Measurements from ENCODE around the gene BRINP2. TPM values are rescaled to one million over a fixed set of nuclear protein-coding genes. Genes with fewer than 3 reads are reported as not detected.
A peak's percentile ranks its signal among the peaks of the same experiment; 100 is the strongest.

The BRINP2 gene
- total RNA-seq, 1 donor from 2014 or later, result not detected

GRCh38 chr1:177270863-177271262 is 100.1 kb downstream of the BRINP2 start:
- DNase-seq (ENCODE audit: low read depth), result no peak

DNA sequence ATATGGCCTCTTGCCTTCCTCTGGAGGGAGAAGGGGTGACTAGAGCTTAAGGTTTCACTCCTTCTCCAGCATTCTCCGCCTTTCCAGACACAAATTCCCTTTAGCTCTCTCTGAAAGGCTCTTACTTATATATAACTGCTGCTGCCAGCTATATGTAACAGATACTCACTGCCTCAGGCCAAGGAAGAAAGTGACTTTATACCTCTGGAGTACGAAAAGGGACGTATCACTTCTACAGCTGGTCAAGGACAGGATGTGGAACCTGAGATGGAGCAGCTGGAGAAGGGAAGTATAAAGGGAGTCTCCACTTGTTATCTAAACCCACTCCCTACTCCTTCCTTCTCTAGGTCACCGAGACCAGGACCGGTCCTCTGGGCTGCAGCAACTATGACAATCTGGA is 102.4 kb downstream of the BRINP2 start:
- DNase-seq (ENCODE audit: low read depth), result no peak

GRCh38 chr1:177274687-177275211 is 104.0 kb downstream of the BRINP2 start:
- peak; percentile 64 for DNase-seq (ENCODE audit: low read depth)

DNA sequence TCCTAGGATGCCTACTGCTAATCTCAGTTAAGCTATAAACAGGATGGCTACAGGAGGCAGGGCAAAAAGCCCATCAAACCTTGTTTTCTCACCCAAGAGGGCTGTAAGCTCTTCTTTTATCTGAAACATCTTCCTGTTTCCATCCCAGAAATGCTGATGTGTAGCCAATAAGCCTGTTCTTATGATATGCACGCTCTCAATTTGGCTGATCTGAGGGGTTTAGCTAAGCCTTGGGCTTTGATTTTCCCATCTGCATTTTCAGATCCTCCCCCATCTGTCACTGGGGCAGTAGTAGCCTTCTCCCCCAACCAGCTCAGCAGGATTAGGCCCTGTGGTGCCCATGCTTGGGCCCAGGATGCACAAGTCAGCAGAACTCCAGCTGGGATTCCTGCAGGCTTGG is 105.0 kb downstream of the BRINP2 start:
- no peak for DNase-seq (ENCODE audit: low read depth)

DNA sequence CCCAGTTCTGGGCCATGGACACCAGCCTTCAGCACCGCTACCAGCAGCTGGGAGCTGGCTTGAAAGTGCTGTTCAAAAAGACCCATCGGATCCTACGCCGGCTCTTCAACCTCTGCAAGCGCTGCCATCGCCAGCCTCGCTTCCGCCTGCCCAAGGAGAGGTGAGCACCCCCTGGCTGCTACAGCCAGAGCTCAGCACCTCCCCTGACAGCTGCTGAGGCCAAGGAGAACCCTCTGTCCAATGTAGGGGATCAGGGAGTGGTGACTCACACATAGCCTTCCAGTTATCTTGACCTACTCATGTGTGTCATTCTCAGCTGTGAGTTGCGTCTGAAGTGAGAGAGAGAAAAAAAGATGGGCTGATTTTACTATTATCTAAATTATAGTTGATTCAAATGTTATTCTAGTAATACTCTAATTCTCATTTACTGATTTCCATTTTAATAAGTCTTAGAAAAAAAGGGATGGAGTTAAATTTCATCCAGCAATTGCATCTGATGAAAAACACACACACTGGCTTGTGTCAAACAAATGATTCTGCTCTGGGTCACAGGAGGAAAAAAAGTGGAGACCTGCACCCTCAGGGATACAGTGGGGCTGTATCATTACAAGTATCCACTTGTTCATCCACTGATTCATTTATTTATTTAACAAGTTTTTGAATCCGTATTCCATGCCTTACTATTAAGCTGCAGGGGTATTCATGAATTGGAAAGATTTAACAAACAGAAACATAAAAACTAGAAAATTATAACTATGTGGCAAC is 108.0 kb downstream of the BRINP2 start:
- DNase-seq (ENCODE audit: low read depth), result peak; percentile 69

GRCh38 chr1:177281901-177282300 is 111.1 kb downstream of the BRINP2 start:
- no peak for DNase-seq (ENCODE audit: low read depth)

GRCh38 chr1:177282976-177283375 is 112.2 kb downstream of the BRINP2 start:
- no peak for DNase-seq (ENCODE audit: low read depth)

DNA sequence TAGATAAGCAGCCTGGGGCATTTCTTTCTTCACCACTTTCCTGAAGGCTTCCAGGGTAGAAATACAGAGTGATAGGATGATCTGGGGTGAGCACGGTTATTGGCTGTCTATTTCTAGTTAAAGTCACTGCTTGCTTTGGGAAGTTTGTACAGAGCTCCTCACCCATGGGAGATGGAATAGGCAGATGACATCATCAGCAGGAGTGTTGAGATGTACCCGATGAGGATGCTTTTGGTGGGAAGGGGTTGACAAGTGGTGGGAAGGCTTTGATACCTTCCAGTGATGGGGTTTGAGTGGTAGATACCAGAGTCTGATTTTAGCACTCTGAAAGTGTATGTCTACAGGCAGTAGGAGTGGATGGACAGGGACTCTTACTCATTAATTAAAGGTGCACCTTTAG is 112.6 kb downstream of the BRINP2 start:
- no peak for DNase-seq (ENCODE audit: low read depth)

GRCh38 chr1:177286396-177286795 is 115.6 kb downstream of the BRINP2 start:
- DNase-seq (ENCODE audit: low read depth), result no peak

GRCh38 chr1:177287270-177287669 is 116.5 kb downstream of the BRINP2 start:
- DNase-seq (ENCODE audit: low read depth), result no peak

DNA sequence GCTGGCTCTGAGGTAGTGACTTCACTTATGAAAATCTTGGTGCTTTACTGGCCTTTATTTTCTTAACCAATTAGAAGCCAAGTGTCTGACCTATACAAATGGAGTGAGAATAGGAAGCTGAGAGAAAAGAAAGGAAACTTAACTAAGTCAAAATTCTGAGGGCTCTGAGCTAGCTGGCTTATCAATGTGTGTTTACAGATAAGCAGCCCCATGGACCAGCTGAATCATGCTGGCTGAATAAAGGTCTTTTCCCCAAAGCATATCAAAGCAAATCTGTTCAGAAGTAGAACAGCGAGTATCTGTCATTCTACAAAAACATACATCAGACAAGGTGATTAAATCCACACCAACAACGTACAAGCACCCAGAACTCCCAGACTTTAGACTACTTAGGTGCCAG is 117.2 kb downstream of the BRINP2 start:
- DNase-seq (ENCODE audit: low read depth), result no peak

DNA sequence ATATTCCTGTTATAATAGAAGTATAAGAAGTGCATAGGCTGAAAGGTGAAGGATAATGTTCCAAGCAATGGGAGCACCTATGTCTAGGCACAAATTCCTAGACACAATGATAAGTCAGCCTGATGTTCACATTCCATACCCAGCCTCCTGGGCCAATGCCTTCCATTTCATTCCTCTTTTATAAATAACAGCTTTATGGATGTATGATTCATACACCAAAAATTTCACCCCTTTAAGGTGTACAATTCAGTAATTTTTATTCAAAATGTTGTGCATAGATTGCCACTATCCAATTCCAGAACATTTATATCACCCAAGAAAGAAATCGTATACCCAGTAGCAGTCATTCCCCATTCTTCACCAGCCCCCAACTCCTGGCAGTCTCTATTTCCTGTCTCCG is 118.8 kb downstream of the BRINP2 start:
- no peak for DNase-seq (ENCODE audit: low read depth)

- no peak for DNase-seq (ENCODE audit: low read depth)
These were observed 129.7 kb downstream of the BRINP2 start for GRCh38 chr1:177300431-177300830.

DNA sequence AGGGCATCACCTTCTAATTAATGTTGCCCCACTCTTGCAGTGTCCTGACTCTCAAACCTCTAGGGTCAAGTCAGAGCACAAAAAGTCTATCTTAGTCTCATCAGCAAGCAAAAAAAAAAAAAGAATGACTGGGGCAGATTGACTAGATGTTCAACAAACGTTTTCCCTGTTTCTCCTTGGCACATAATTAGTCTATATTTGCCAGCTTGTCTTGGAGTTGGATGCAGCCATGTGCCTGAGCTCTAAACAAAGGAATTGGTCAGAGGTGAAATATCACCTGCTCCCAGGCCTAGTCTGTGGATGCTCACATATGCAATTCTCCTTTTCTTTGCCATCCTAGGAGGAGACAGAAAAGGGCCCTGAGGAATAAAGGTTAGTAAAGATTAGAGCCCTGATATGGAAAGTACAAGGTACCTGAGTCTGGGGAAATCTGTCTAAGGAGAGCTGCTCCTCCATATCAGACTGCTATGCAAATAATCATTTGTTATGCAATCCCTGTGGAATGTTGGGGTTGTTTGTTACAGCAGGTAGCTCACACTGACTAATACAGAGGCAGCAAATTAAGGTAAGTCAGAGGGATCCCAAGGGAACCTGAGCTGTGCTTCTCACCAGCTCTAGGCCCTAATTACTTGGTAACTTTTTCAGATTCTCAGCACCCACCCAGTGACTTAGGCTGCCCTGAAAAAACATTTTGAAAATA is 130.8 kb downstream of the BRINP2 start:
- DNase-seq (ENCODE audit: low read depth), result no peak

DNA sequence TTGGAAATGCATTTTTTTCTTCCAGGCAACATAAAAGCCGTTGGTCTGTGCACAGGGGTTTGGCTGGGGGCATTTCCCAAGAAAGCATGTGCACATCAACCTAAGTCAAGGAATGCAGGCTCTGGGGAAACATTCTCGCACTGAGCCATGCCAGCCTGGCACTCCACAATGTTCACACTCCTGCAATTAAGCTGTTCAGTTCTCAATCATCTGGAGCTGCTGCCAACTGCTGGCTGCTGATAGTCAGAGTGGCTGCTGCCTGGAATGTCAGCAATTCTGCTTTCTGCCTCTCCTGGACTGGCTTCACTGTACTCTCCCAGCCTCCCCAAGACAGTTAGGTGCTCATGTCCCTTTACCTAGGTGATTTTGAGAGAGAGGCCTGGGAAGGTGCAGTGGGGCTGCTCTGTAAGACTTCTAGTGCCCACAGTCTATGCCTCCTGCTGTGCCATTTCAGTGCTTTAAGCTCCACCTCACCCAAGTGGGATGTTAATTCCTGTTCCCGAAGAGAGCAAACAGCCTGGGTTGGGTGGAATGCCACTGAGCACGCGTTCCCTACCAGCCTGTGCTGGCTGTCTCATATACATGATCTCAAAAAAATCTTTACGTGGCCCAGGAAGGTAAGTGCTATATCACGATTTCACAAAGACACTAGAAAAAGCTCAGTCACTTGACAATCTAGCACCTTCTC is 131.7 kb downstream of the BRINP2 start:
- peak; percentile 70 for DNase-seq (ENCODE audit: low read depth)

- DNase-seq (ENCODE audit: low read depth), result no peak
These were observed 134.6 kb downstream of the BRINP2 start for GRCh38 chr1:177305040-177306018.

- no peak for DNase-seq (ENCODE audit: low read depth)
These were observed 135.3 kb downstream of the BRINP2 start for GRCh38 chr1:177306019-177306415.

DNA sequence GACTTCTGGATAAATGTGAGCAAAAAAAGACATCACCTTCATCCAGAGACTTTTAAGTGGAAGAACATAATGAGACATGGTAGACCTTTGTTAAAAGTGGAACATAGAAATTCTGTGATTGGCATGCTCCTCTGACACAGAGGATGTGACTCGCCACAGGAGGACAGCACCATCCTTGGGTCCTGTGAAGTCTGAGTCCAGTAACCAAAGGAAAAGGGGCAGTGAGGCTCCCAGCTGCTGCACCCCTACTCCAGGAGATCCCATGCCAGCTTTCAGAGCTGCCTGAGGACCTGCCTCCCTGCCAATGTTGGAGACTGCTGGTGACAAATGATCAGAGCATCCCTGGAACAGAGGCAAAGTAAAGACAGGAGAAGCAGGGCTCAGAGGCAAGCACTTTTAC is 136.2 kb downstream of the BRINP2 start:
- DNase-seq (ENCODE audit: low read depth), result no peak

GRCh38 chr1:177307771-177308170 is 137.0 kb downstream of the BRINP2 start:
- DNase-seq (ENCODE audit: low read depth), result no peak

GRCh38 chr1:177309880-177310279 is 139.1 kb downstream of the BRINP2 start:
- no peak for DNase-seq (ENCODE audit: low read depth)

- DNase-seq (ENCODE audit: low read depth), result no peak
These were observed 139.6 kb downstream of the BRINP2 start for GRCh38 chr1:177310326-177310725.
